ENCODE data around the gene TANC2.

GRCh38 chr17:62971853-62972252, 5.8 kb downstream of the TANC2 start:
- TF ChIP-seq POLR2AphosphoS5 (IDR thresholded peaks at IDR 0.05) (no peak), POLR2A (IDR thresholded peaks at IDR 0.05) (no peak), CTCF (IDR thresholded peaks at IDR 0.05) (no peak), EP300 (IDR thresholded peaks at IDR 0.05) (no peak)

Measured in gastroesophageal sphincter (tissue), 3 donors.